Measurements from ENCODE around the gene GPR68. TPM values are rescaled to one million over a fixed set of nuclear protein-coding genes. Genes with fewer than 3 reads are reported as not detected.
"Not testable (repeated sequence)": the region's sequence is repeated elsewhere in the genome, so short reads cannot be mapped to it uniquely, and the experiment has no call there.

Gene GPR68
- total and polyA plus RNA-seq, 3 experiments from 2014 or later = 14.2 to 22.7 (median 15.4) TPM

DNA sequence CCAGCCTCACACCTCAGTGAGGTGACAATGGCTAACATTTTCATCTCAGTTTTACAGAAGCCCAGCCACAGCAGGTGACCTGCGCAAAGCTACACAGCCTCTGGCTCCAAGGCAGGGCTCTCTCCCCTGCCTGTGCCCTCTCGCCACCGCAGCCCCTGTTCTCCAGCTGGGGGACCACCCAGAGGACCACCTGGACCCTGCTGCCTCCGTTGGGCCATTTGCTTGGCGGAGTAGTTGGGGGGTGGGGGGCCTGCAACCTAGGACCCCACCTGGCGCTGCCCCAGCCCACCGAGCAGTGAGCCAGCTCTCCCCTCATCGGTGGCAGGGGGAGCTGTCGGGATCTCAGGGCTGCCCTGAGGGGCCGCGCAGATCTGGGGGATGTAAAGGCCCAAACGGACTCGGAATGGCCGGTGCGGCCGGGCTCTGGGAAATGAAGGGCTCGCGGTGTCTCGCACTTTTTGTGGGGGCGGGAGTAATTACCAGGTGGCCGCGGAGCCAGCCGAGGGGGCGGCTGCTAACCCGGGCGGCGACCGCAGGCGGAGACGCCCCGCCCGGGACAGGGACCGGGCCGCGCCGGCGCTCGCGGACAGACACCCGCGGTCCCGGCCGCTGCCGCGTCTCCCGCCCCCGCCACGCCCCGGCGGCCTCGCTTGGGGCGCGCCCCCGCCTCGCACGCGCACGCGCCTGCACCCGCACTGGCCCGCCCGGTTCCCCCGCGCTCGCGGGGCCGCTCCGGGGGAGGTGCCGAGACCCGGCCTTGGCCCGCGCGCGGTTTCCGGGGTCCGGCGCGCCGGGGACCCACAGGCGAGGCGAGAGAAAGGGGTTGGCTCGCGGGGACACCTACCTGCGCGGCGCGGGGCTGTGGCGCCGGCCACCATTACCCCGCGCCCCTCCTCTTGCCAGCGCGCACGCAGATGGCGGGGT is 8.6 kb upstream of the GPR68 start:
- peak; percentile 29 to 69 (median 54) for DNase-seq
- Mint-ChIP-seq H3K4me1 (peaks cover 67 to 88% (median 86%) of the 10 kb centered on the region in 3 donors), H3K27ac (peak overlapping the region; percentile 84 to 97 (median 94)), H3K27me3 (peaks cover 0 to 2% of the 10 kb centered on the region in 2 donors), H3K9me3 (no peaks in the 10 kb centered on the region), H3K4me3 (peak overlapping the region; percentile 77 to 91 (median 82)), H3K36me3 (peaks cover 0 to 3% (median 3%) of the 10 kb centered on the region in 3 donors)
- H3K36me3 ChIP-seq (ENCODE audit: insufficient read depth, low read length) = no peaks in the 10 kb centered on the region
- peak overlapping the region; percentile 56 for H3K4me3 ChIP-seq (ENCODE audit: low read length)
- H3K9me3 ChIP-seq (ENCODE audit: low read length) = no peaks in the 10 kb centered on the region
- no peaks in the 10 kb centered on the region for H3K27me3 ChIP-seq (ENCODE audit: insufficient read depth, low read length, poor library complexity, severe bottlenecking)
- ChIA-PET CTCF (interaction anchor here (1.0 to 3.8 kb wide), 7 partner anchors 10 to 76 kb away, joined by 3 to 19 read pairs (median 6); partner anchors contain the start of gene GPR68), POLR2A (interaction anchor here (0.6 to 3.7 kb wide), 8 partner anchors 8 to 25 kb away, joined by 3 to 29 read pairs (median 10); partner anchors contain the start of gene GPR68)
- H3K4me1 ChIP-seq (ENCODE audit: insufficient read depth, low read length) = peaks cover 69% of the 10 kb centered on the region
- H3K27ac ChIP-seq (ENCODE audit: low read depth, low read length) = peak overlapping the region; percentile 65

GRCh38 chr14:91250912-91251311 is 6.4 kb upstream of the GPR68 start:
- DNase-seq = no peak
- no peaks in the 10 kb centered on the region for H3K9me3 Mint-ChIP-seq
- H3K36me3 Mint-ChIP-seq = peaks cover 5 to 12% (median 7%) of the 10 kb centered on the region in 3 donors
- peak overlapping the region; percentile 79 for H3K27ac ChIP-seq (ENCODE audit: low read depth, low read length)
- peak overlapping the region; percentile 60 to 81 (median 77) for H3K4me3 Mint-ChIP-seq
- CTCF ChIA-PET = interaction anchor here (1.4 to 3.8 kb wide), 4 partner anchors 8 to 74 kb away, joined by 4 to 19 read pairs (median 12); partner anchors contain the start of gene GPR68
- peaks cover 0 to 2% of the 10 kb centered on the region in 2 donors for H3K27me3 Mint-ChIP-seq
- peaks cover 76 to 89% (median 89%) of the 10 kb centered on the region in 3 donors for H3K4me1 Mint-ChIP-seq
- H3K27me3 ChIP-seq (ENCODE audit: insufficient read depth, low read length, poor library complexity, severe bottlenecking) = no peaks in the 10 kb centered on the region
- POLR2A ChIA-PET = interaction anchor here (0.6 to 3.7 kb wide), 5 partner anchors 8 to 572 kb away, joined by 3 to 29 read pairs (median 13); partner anchors contain the start of gene GPR68
- H3K4me1 ChIP-seq (ENCODE audit: insufficient read depth, low read length) = peaks cover 81% of the 10 kb centered on the region
- H3K36me3 ChIP-seq (ENCODE audit: insufficient read depth, low read length) = no peaks in the 10 kb centered on the region
- H3K4me3 ChIP-seq (ENCODE audit: low read length) = peak overlapping the region; percentile 3
- H3K27ac Mint-ChIP-seq = peak overlapping the region; percentile 90 to 98 (median 93)
- H3K9me3 ChIP-seq (ENCODE audit: low read length) = no peaks in the 10 kb centered on the region

DNA sequence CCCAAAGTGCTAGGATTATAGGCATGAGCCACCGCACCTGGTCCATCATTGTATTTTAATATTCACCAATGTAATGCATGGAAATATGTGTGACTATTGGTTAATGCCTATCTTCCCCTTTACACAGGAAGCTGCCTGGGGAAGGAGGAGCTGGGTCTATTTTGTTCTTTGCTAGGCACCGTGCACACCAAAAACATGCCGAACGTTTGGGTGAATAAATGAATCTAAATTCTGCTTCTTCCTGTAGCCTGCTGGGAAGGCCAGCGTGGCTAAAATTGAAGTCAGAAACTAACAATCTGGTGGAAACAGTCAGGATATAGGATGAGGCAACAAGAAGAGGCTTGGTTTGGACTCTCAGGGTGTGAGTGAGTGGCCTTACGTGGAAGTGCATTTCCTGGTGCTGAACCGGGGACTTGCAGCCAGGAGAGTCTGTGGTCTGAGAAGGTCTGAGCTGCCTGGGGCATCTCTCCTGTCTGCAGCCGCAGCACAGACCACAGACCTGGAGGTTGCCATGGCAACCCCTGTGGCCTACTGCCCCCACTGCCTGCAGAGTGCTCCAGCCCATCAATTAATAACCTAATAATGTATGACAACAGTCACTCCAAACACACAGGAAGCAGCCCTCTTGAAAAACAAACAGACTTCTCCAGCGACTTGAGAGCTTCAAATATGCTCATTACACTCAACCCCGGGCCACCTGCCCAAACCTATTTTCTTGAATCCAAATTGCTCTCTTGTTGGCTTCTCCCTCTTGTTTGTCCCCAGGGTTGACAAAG is 5.5 kb upstream of the GPR68 start:
- DNase-seq = peak in 4 of 5 donors; percentile 46 to 79 (median 53)
- peaks cover 0 to 2% (median 1%) of the 10 kb centered on the region in 5 donors for H3K9me3 Mint-ChIP-seq
- H3K27me3 Mint-ChIP-seq = peaks cover 0 to 2% of the 10 kb centered on the region in 2 donors
- H3K4me3 Mint-ChIP-seq = peak overlapping the region; percentile 60 to 81 (median 77)
- H3K36me3 ChIP-seq (ENCODE audit: insufficient read depth, low read length) = no peaks in the 10 kb centered on the region
- H3K27me3 ChIP-seq (ENCODE audit: insufficient read depth, low read length, poor library complexity, severe bottlenecking) = no peaks in the 10 kb centered on the region
- H3K27ac ChIP-seq (ENCODE audit: low read depth, low read length) = peak overlapping the region; percentile 79
- H3K9me3 ChIP-seq (ENCODE audit: low read length) = no peaks in the 10 kb centered on the region
- peak overlapping the region; percentile 30 for H3K4me3 ChIP-seq (ENCODE audit: low read length)
- ChIA-PET POLR2A (interaction anchor here (0.6 to 3.7 kb wide), 7 partner anchors 8 to 573 kb away, joined by 3 to 29 read pairs (median 7); partner anchors contain the start of gene GPR68), CTCF (interaction anchor here (0.9 to 3.8 kb wide), 7 partner anchors 7 to 73 kb away, joined by 3 to 19 read pairs (median 4); partner anchors contain the start of gene GPR68)
- peaks cover 87% of the 10 kb centered on the region for H3K4me1 ChIP-seq (ENCODE audit: insufficient read depth, low read length)
- peaks cover 74 to 89% (median 89%) of the 10 kb centered on the region in 3 donors for H3K4me1 Mint-ChIP-seq
- H3K36me3 Mint-ChIP-seq = peaks cover 5 to 13% (median 7%) of the 10 kb centered on the region in 3 donors
- H3K27ac Mint-ChIP-seq = peak overlapping the region; percentile 90 to 98 (median 93)

- Mint-ChIP-seq H3K27me3 (peaks cover 0 to 5% of the 10 kb centered on the region in 2 donors), H3K36me3 (peaks cover 8 to 27% (median 16%) of the 10 kb centered on the region in 3 donors), H3K4me1 (peaks cover 85 to 96% (median 95%) of the 10 kb centered on the region in 3 donors), H3K9me3 (peaks cover 0 to 2% (median 1%) of the 10 kb centered on the region in 5 donors), H3K4me3 (peak overlapping the region; percentile 76 to 92 (median 85)), H3K27ac (peak overlapping the region; percentile 85 to 100 (median 94))
- H3K36me3 ChIP-seq (ENCODE audit: insufficient read depth, low read length) = no peaks in the 10 kb centered on the region
- CTCF ChIA-PET = interaction anchor here (0.7 to 6.9 kb wide), 9 partner anchors 17 to 182 kb away, joined by 3 to 43 read pairs (median 4); no protein-coding TSS in a partner anchor
- H3K27ac ChIP-seq (ENCODE audit: low read depth, low read length) = peak overlapping the region; percentile 94
- POLR2A ChIA-PET = interaction anchor here (1.0 to 4.8 kb wide), 6 partner anchors 10 to 71 kb away, joined by 3 to 88 read pairs (median 4); no protein-coding TSS in a partner anchor
- DNase-seq = peak; percentile 63 to 93 (median 83)
- H3K9me3 ChIP-seq (ENCODE audit: low read length) = no peaks in the 10 kb centered on the region
- H3K27me3 ChIP-seq (ENCODE audit: insufficient read depth, low read length, poor library complexity, severe bottlenecking) = no peaks in the 10 kb centered on the region
- H3K4me1 ChIP-seq (ENCODE audit: insufficient read depth, low read length) = peaks cover 91% of the 10 kb centered on the region
- H3K4me3 ChIP-seq (ENCODE audit: low read length) = peak overlapping the region; percentile 20
Observed at GRCh38 chr14:91246051-91246852, 1.7 kb upstream of the GPR68 start.

DNA sequence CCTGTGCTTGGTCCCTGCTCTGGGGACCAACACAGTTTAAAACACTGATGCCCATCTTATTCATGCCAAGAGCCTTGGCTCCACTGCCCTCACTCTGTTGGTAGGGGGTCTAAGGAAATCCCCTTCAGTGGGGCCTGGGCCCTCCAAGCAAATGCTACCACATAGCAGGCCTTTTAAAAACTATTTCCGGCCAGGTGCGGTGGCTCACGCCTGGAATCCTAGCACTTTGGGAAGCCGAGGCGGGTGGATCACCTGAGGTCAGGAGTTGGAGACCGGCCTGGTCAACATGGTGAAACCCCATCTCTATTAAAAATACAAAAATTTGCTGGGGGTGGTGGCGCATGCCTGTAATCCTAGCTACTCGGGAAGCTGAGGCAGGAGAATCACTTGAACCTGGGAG is 1.1 kb upstream of the GPR68 start:
- H3K27me3 Mint-ChIP-seq; H3K36me3 ChIP-seq (ENCODE audit: insufficient read depth, low read length); H3K9me3 Mint-ChIP-seq; H3K9me3 ChIP-seq (ENCODE audit: low read length); H3K27me3 ChIP-seq (ENCODE audit: insufficient read depth, low read length, poor library complexity, severe bottlenecking): not testable (repeated sequence)
- H3K4me1 ChIP-seq (ENCODE audit: insufficient read depth, low read length) = peaks cover 91% of the 10 kb centered on the region
- ChIA-PET POLR2A (interaction anchor here (0.7 to 4.8 kb wide), 9 partner anchors 9 to 275 kb away, joined by 3 to 88 read pairs (median 5); partner anchors contain the start of gene RPS6KA5), CTCF (interaction anchor here (0.7 to 6.9 kb wide), 13 partner anchors 13 to 342 kb away, joined by 3 to 43 read pairs (median 5); no protein-coding TSS in a partner anchor)
- H3K27ac Mint-ChIP-seq = peak overlapping the region; percentile 85 to 100 (median 94)
- peaks cover 8 to 28% (median 17%) of the 10 kb centered on the region in 3 donors for H3K36me3 Mint-ChIP-seq
- peak overlapping the region; percentile 76 to 92 (median 85) for H3K4me3 Mint-ChIP-seq
- H3K4me3 ChIP-seq (ENCODE audit: low read length) = peak overlapping the region; percentile 47
- peak overlapping the region; percentile 94 for H3K27ac ChIP-seq (ENCODE audit: low read depth, low read length)
- DNase-seq = peak in 1 of 5 donors; percentile 59
- H3K4me1 Mint-ChIP-seq = peaks cover 85 to 97% (median 95%) of the 10 kb centered on the region in 3 donors

GRCh38 chr14:91245029-91245428 is 525 bp upstream of the GPR68 start:
- DNase-seq = peak; percentile 54 to 88 (median 72)
- Histone ChIP-seq H3K9me3 (ENCODE audit: low read length) (no peaks in the 10 kb centered on the region), H3K27me3 (ENCODE audit: insufficient read depth, low read length, poor library complexity, severe bottlenecking) (no peaks in the 10 kb centered on the region), H3K4me3 (ENCODE audit: low read length) (peak overlapping the region; percentile 82), H3K36me3 (ENCODE audit: insufficient read depth, low read length) (no peaks in the 10 kb centered on the region), H3K27ac (ENCODE audit: low read depth, low read length) (peak overlapping the region; percentile 94), H3K4me1 (ENCODE audit: insufficient read depth, low read length) (peaks cover 85% of the 10 kb centered on the region)
- ChIA-PET POLR2A (interaction anchor here (0.7 to 5.1 kb wide), 12 partner anchors 7 to 275 kb away, joined by 3 to 88 read pairs (median 5); partner anchors contain the start of gene RPS6KA5), CTCF (interaction anchor here (1.0 to 6.9 kb wide), 13 partner anchors 11 to 342 kb away, joined by 3 to 43 read pairs (median 3); no protein-coding TSS in a partner anchor)
- H3K27ac Mint-ChIP-seq = peak overlapping the region; percentile 85 to 100 (median 94)
- H3K36me3 Mint-ChIP-seq = peaks cover 8 to 30% (median 17%) of the 10 kb centered on the region in 3 donors
- peak overlapping the region; percentile 87 to 95 (median 92) for H3K4me3 Mint-ChIP-seq
- peaks cover 85 to 97% (median 95%) of the 10 kb centered on the region in 3 donors for H3K4me1 Mint-ChIP-seq
- peaks cover 0 to 5% of the 10 kb centered on the region in 2 donors for H3K27me3 Mint-ChIP-seq
- peaks cover 0 to 2% (median 1%) of the 10 kb centered on the region in 5 donors for H3K9me3 Mint-ChIP-seq

Data from CD8-positive, alpha-beta memory T cell (primary cell).